DLD1 (cell line): ENCODE measurements around the gene AHNAK.
"Not testable (repeated sequence)": the region's sequence is repeated elsewhere in the genome, so short reads cannot be mapped to it uniquely, and the experiment has no call there.

ENCODE experiments used
- in situ Hi-C: cut with HindIII; loops from 2 replicates; pipeline ENCODE4 v1.10.0; 2017; ENCODE audit warnings: low sequenced_read_pairs

Gene AHNAK

GRCh38 chr11:62398011-62398994, 148.3 kb downstream of the AHNAK start:
- in situ Hi-C loops = no loop called here

- in situ Hi-C loops = no loop called here
Observed at GRCh38 chr11:62395885-62396551, 150.6 kb downstream of the AHNAK start.

DNA sequence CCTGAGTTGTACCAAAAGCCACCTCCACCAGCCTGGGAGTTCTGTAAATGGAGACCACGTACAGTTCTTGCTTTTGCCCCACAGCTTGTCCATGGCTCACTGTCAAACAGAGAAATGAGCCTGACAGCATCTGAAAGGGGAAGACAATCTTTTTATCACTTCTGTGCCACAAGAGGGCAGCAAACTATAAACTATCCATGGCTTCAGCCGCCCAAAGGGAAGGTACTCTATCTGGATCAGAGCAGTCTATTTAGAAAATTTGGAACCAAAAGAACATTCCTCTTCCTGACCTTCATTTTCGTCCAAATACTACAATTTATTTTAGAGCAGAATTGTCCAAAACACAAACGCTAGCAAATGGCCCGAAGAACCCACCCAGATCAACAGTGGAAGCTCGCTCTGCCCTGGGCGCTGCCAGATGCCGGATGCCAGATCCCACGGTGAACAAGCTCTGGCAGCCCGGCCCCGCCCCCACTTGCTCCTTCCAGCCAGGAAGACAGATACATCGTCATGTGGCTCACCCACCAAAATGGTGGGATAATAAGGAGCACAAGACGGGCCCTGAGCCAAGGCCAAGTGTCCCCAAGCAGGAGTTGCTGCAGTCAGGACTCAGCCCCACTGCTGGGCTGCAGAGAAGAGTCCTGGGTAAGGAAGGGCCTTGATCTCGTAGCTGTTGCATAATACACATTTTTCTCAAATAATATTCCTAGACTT, 151.6 kb downstream of the AHNAK start:
- in situ Hi-C loops = no loop called here

DNA sequence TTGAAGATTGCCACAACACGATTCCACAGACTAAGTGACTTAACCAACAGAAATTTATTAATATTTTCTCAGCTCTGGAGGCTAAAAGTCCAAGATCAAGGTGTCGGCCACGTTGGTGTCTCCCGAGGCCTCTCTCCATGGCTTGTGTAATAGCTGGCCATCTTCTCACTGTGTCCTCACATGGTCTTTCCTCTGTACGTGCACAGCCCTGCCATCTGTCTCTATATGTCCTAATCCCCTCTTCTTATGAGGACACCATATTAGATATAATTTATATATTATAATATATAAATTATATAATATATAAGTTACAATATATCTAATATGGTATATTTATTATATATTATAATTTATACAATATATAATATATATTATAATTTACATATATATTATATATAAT, 152.9 kb downstream of the AHNAK start:
- in situ Hi-C loops = no loop called here

DNA sequence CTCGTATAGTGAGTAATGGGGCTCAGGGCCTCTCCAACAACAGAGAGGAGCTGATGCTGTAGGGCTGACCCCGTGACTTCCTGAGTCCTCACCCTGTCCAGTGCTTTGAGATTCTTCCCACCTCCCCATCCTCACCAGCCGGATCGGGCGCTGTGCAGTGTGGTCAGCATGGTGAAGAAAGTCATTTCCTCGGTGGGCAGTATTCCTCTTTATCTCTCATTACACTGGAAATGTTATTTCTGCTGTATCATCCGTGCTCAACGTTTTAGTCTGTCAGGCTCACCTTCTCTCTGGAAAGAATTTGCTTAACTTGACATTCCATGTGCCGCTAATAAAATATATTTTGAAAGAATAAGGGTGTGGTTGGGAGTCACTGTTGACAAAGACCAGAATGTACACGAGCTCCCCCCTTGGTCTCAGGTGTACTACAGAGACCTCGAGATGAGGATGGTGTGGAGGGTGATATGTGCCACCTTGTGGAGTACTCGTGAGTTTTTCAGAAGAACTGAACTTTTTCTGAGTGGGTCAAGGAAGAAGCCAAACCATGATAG, 153.5 kb downstream of the AHNAK start:
- in situ Hi-C loops = no loop called here

GRCh38 chr11:62392506-62392905, 154.1 kb downstream of the AHNAK start:
- in situ Hi-C loops = no loop called here

GRCh38 chr11:62391642-62392425, 154.8 kb downstream of the AHNAK start:
- in situ Hi-C loops = no loop called here

DNA sequence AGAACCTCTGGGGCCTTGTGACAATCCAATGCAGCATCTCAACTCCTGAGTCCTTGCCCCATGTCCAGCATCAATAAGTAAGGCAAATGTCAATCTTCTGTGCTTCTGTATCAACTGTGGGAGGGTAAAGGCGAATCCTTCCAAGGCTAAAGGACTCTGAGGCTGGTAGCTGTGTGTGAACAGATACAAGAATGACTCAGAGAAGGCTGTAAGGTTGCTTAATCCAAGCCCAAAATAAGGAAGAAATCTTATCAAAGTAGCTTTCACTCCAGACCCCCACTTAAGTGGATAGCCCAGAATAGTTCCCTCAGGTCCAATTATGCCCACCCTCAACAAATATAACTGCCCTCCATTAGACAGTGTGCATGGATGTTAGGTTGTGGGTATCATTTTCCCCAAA, 155.9 kb downstream of the AHNAK start:
- in situ Hi-C loops = no loop called here

DNA sequence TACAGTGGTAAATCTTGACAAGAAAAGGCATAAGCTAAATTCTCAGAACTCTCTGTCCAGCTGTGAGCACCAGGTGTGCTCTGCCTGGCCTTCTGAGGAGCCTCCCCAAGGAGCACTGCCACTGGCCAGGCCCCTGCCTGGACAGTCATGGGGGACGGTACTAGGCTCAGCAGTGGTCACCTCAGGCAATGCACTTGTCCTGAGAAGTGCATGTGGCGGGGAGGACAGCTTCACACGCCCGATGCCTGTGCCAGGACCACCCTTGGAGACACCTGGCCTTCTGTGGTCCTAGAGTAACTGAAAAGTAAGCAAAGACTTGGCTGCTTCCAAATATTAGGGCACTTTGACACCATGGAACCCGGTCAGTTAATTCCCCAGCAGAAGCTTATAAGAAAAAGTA, 156.4 kb downstream of the AHNAK start:
- in situ Hi-C loops = no loop called here

- in situ Hi-C loops = no loop called here
Observed at GRCh38 chr11:62388999-62389398, 157.6 kb downstream of the AHNAK start.

GRCh38 chr11:62387381-62387780, 159.2 kb downstream of the AHNAK start:
- in situ Hi-C loops = no loop called here

- in situ Hi-C loops = not testable (repeated sequence)
Observed at GRCh38 chr11:62386083-62386482, 160.5 kb downstream of the AHNAK start.

DNA sequence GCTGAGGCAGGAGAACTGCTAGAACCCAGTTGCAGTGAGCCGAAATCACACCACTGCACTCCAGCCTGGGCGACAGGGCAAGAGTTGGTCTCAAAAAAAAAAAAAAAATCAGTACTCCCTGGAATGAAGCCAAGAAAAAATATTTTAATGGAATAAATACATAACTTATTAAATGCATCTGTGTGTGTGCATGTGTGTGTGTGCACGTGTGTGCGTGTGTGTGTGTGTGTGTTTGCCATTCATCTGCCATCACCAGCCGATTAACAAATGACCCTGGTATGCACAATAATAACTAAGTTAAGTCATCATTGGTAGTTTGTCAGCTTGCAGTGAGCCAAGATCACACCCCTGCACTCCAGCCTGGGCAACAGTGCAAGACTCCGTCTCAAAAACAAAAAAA, 162.8 kb downstream of the AHNAK start:
- in situ Hi-C loops = no loop called here
